ENCODE results near the gene OTUD4. TPM values are rescaled to one million over a fixed set of nuclear protein-coding genes. Genes with fewer than 3 reads are reported as not detected.

The OTUD4 gene
- total and polyA plus RNA-seq, 3 experiments from 2014 or later: 17.4 to 68.1 (median 68.0) TPM

DNA sequence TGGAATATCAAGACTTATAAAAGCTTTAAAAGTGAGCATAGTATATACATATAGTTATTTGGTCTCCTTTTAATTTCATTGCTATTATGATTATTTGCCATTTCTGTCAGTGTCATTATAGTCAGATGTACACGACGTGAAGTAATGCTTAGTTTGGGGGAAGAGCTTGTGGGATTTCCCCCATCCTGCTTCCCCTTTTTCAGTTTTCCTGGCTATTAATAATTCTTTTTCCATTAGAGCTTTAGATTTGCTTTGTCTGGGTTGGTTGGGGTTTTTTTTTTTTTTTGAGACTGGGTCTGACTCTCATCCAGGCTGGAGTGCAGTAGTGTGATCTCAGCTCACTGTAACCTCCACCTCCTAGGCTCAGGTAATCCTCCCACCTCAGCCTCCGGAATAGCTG lies 76.9 kb downstream of the OTUD4 start:
- POLR2A ChIA-PET: interaction anchor here (0.9 kb wide), 1 partner anchor 516 kb away, joined by 6 read pairs; the partner anchor contains the start of gene MMAA
- H3K4me3 ChIP-seq (ENCODE audit: low read length): no peak overlapping the region
- Mint-ChIP-seq H3K9me3 (no peaks in the 10 kb centered on the region), H3K4me1 (peaks cover 22 to 29% (median 23%) of the 10 kb centered on the region in 3 donors), H3K27ac (no peak overlapping the region), H3K36me3 (peaks cover 4 to 40% (median 7%) of the 10 kb centered on the region in 3 donors), H3K27me3 (no peaks in the 10 kb centered on the region), H3K4me3 (no peak overlapping the region)
- no peaks in the 10 kb centered on the region for H3K27me3 ChIP-seq (ENCODE audit: insufficient read depth, low read length, poor library complexity, severe bottlenecking)
- H3K9me3 ChIP-seq (ENCODE audit: low read length): no peaks in the 10 kb centered on the region
- CTCF ChIA-PET: interaction anchor here (0.9 to 1.4 kb wide), 2 partner anchors 12 to 42 kb away, joined by 3 to 4 read pairs; no protein-coding TSS in a partner anchor
- H3K4me1 ChIP-seq (ENCODE audit: insufficient read depth, low read length): peaks cover 44% of the 10 kb centered on the region
- H3K27ac ChIP-seq (ENCODE audit: low read depth, low read length): no peak overlapping the region
- DNase-seq: no peak
- H3K36me3 ChIP-seq (ENCODE audit: insufficient read depth, low read length): peaks cover 16% of the 10 kb centered on the region

GRCh38 chr4:145102619-145103018 lies 77.8 kb downstream of the OTUD4 start:
- no peak for DNase-seq
- H3K27ac Mint-ChIP-seq: no peak overlapping the region
- Histone ChIP-seq H3K4me1 (ENCODE audit: insufficient read depth, low read length) (peaks cover 44% of the 10 kb centered on the region), H3K36me3 (ENCODE audit: insufficient read depth, low read length) (peaks cover 9% of the 10 kb centered on the region), H3K27me3 (ENCODE audit: insufficient read depth, low read length, poor library complexity, severe bottlenecking) (no peaks in the 10 kb centered on the region), H3K9me3 (ENCODE audit: low read length) (no peaks in the 10 kb centered on the region), H3K4me3 (ENCODE audit: low read length) (no peak overlapping the region), H3K27ac (ENCODE audit: low read depth, low read length) (no peak overlapping the region)
- CTCF ChIA-PET: interaction anchor here (0.9 to 1.4 kb wide), 2 partner anchors 13 to 42 kb away, joined by 3 to 4 read pairs; no protein-coding TSS in a partner anchor
- POLR2A ChIA-PET: no interaction called here
- H3K4me1 Mint-ChIP-seq: peaks cover 25 to 31% (median 26%) of the 10 kb centered on the region in 3 donors
- peaks cover 4 to 41% (median 6%) of the 10 kb centered on the region in 3 donors for H3K36me3 Mint-ChIP-seq
- H3K9me3 Mint-ChIP-seq: no peaks in the 10 kb centered on the region
- no peak overlapping the region for H3K4me3 Mint-ChIP-seq
- no peaks in the 10 kb centered on the region for H3K27me3 Mint-ChIP-seq

- Histone ChIP-seq H3K9me3 (ENCODE audit: low read length) (no peaks in the 10 kb centered on the region), H3K4me1 (ENCODE audit: insufficient read depth, low read length) (peaks cover 57% of the 10 kb centered on the region), H3K27ac (ENCODE audit: low read depth, low read length) (no peak overlapping the region), H3K4me3 (ENCODE audit: low read length) (no peak overlapping the region), H3K36me3 (ENCODE audit: insufficient read depth, low read length) (peaks cover 9% of the 10 kb centered on the region), H3K27me3 (ENCODE audit: insufficient read depth, low read length, poor library complexity, severe bottlenecking) (no peaks in the 10 kb centered on the region)
- H3K36me3 Mint-ChIP-seq: peaks cover 0 to 31% (median 0%) of the 10 kb centered on the region in 3 donors
- no peak overlapping the region for H3K4me3 Mint-ChIP-seq
- peaks cover 28 to 39% (median 31%) of the 10 kb centered on the region in 3 donors for H3K4me1 Mint-ChIP-seq
- H3K9me3 Mint-ChIP-seq: no peaks in the 10 kb centered on the region
- H3K27me3 Mint-ChIP-seq: no peaks in the 10 kb centered on the region
- H3K27ac Mint-ChIP-seq: no peak overlapping the region
- ChIA-PET POLR2A (no interaction called here), CTCF (no interaction called here)
- no peak for DNase-seq
Observed at GRCh38 chr4:145101091-145101490, 79.3 kb downstream of the OTUD4 start.

DNA sequence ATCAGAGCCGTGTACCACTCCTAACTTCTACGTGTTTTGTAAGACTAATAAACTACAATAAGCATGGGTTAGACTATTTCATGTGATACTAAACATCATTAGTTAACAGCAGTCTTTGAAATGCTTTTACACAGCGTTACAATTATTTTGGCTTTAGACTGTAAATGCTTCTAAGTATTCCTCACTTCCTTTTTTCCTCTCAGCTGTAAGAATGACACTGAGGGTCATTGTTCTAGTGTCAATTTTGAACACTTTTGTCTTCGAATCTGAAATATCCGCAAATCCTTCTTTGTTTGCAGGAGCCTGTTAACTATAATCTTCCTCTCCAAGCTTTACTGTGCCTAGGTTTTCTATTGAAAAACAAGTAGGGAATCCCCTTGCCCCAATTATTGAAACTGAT lies 80.7 kb downstream of the OTUD4 start:
- Histone ChIP-seq H3K9me3 (ENCODE audit: low read length) (no peaks in the 10 kb centered on the region), H3K36me3 (ENCODE audit: insufficient read depth, low read length) (peaks cover 5% of the 10 kb centered on the region), H3K27me3 (ENCODE audit: insufficient read depth, low read length, poor library complexity, severe bottlenecking) (no peaks in the 10 kb centered on the region), H3K4me1 (ENCODE audit: insufficient read depth, low read length) (peaks cover 57% of the 10 kb centered on the region), H3K27ac (ENCODE audit: low read depth, low read length) (no peak overlapping the region), H3K4me3 (ENCODE audit: low read length) (peak overlapping the region; percentile 87)
- Mint-ChIP-seq H3K4me1 (peaks cover 38 to 50% (median 38%) of the 10 kb centered on the region in 3 donors), H3K4me3 (peak overlapping the region; percentile 90 to 99 (median 95)), H3K36me3 (peaks cover 6 to 30% (median 9%) of the 10 kb centered on the region in 3 donors), H3K9me3 (no peaks in the 10 kb centered on the region), H3K27ac (peak overlapping the region in 7 of 8 donors; percentile 4 to 98 (median 77)), H3K27me3 (no peaks in the 10 kb centered on the region)
- POLR2A ChIA-PET: interaction anchor here (2.5 to 2.6 kb wide), 2 partner anchors 79 to 81 kb away, joined by 8 to 18 read pairs; partner anchors contain the start of gene OTUD4
- DNase-seq: no peak
- CTCF ChIA-PET: no interaction called here

- DNase-seq: peak in 3 of 5 donors; percentile 20 to 52 (median 27)
- Mint-ChIP-seq H3K9me3 (no peaks in the 10 kb centered on the region), H3K36me3 (peaks cover 8 to 36% (median 15%) of the 10 kb centered on the region in 3 donors), H3K4me3 (peak overlapping the region; percentile 90 to 99 (median 95)), H3K27ac (peak overlapping the region; percentile 95 to 100 (median 98)), H3K4me1 (peaks cover 41 to 55% (median 48%) of the 10 kb centered on the region in 3 donors), H3K27me3 (no peaks in the 10 kb centered on the region)
- Histone ChIP-seq H3K36me3 (ENCODE audit: insufficient read depth, low read length) (peaks cover 5% of the 10 kb centered on the region), H3K4me3 (ENCODE audit: low read length) (peak overlapping the region; percentile 87), H3K27ac (ENCODE audit: low read depth, low read length) (peak overlapping the region; percentile 95), H3K4me1 (ENCODE audit: insufficient read depth, low read length) (peaks cover 57% of the 10 kb centered on the region), H3K27me3 (ENCODE audit: insufficient read depth, low read length, poor library complexity, severe bottlenecking) (no peaks in the 10 kb centered on the region), H3K9me3 (ENCODE audit: low read length) (no peaks in the 10 kb centered on the region)
- POLR2A ChIA-PET: interaction anchor here (0.6 to 2.6 kb wide), 7 partner anchors 13 to 1586 kb away, joined by 3 to 18 read pairs (median 6); partner anchors contain the start of genes MMAA, OTUD4 and SMARCA5
- CTCF ChIA-PET: interaction anchor here (1.1 kb wide), 1 partner anchor 82 kb away, joined by 4 read pairs; no protein-coding TSS in a partner anchor
Observed at GRCh38 chr4:145098675-145099037, 81.7 kb downstream of the OTUD4 start.

GRCh38 chr4:145097821-145098674 lies 82.3 kb downstream of the OTUD4 start, which contains the start of the genes ABCE1 and ANAPC10:
Gene ABCE1 (plus strand): TSS chr4:145098311. CDS start chr4:145104413, 6,102 bp downstream.
Gene ANAPC10 (minus strand): TSS chr4:145098196. CDS start chr4:145096099, 2,097 bp downstream.
- H3K9me3 ChIP-seq (ENCODE audit: low read length): no peaks in the 10 kb centered on the region
- H3K36me3 Mint-ChIP-seq: peaks cover 14 to 41% (median 21%) of the 10 kb centered on the region in 3 donors
- H3K27ac Mint-ChIP-seq: peak within 1 kb of the TSS; percentile 95 to 100 (median 98)
- ChIA-PET POLR2A (interaction anchor here (0.9 to 2.6 kb wide), 7 partner anchors 13 to 1585 kb away, joined by 3 to 18 read pairs (median 6); partner anchors contain the start of genes MMAA, OTUD4 and SMARCA5), CTCF (interaction anchor here (1.1 kb wide), 1 partner anchor 83 kb away, joined by 4 read pairs; no protein-coding TSS in a partner anchor)
- peaks cover 53% of the 10 kb centered on the region for H3K4me1 ChIP-seq (ENCODE audit: insufficient read depth, low read length)
- DNase-seq: peak; percentile 92 to 97 (median 94)
- H3K27me3 Mint-ChIP-seq: no peaks in the 10 kb centered on the region
- peaks cover 38 to 59% (median 54%) of the 10 kb centered on the region in 3 donors for H3K4me1 Mint-ChIP-seq
- H3K9me3 Mint-ChIP-seq: peaks cover 0 to 4% (median 3%) of the 10 kb centered on the region in 5 donors
- H3K27ac ChIP-seq (ENCODE audit: low read depth, low read length): peak within 1 kb of the TSS; percentile 95
- H3K4me3 Mint-ChIP-seq: peak within 1 kb of the TSS; percentile 90 to 99 (median 95)
- peaks cover 6% of the 10 kb centered on the region for H3K36me3 ChIP-seq (ENCODE audit: insufficient read depth, low read length)
- peak within 1 kb of the TSS; percentile 87 for H3K4me3 ChIP-seq (ENCODE audit: low read length)
- no peaks in the 10 kb centered on the region for H3K27me3 ChIP-seq (ENCODE audit: insufficient read depth, low read length, poor library complexity, severe bottlenecking)

DNA sequence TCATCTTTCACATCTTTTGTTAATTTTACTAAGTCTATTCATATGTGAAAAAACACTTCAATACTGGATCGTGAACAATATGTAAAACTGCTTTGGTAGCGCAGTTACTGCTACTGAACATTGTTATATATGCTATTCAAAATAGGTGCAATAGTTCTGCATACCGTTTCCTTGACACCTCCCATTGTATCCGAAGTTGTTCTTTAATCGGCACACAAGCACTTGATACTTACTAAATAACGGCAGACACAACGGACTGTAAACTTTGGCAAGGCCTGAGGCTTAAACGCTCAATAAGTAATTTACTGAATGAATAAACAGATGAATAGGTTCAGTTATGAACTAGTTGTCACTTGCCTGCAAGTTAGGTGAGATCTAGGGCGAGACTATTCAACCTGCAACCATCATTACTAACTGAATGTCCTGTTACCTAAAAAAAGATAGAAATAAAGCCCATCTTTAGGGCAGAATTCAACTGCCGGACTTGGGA lies 83.0 kb downstream of the OTUD4 start:
- peaks cover 38 to 65% (median 61%) of the 10 kb centered on the region in 3 donors for H3K4me1 Mint-ChIP-seq
- H3K9me3 Mint-ChIP-seq: peaks cover 0 to 4% (median 3%) of the 10 kb centered on the region in 5 donors
- H3K4me1 ChIP-seq (ENCODE audit: insufficient read depth, low read length): peaks cover 46% of the 10 kb centered on the region
- peak overlapping the region; percentile 87 for H3K4me3 ChIP-seq (ENCODE audit: low read length)
- no peaks in the 10 kb centered on the region for H3K27me3 Mint-ChIP-seq
- CTCF ChIA-PET: interaction anchor here (1.1 kb wide), 1 partner anchor 84 kb away, joined by 4 read pairs; no protein-coding TSS in a partner anchor
- peak overlapping the region; percentile 90 to 99 (median 95) for H3K4me3 Mint-ChIP-seq
- POLR2A ChIA-PET: interaction anchor here (1.0 to 2.6 kb wide), 5 partner anchors 35 to 1584 kb away, joined by 5 to 18 read pairs (median 6); partner anchors contain the start of genes MMAA, OTUD4 and SMARCA5
- peaks cover 11% of the 10 kb centered on the region for H3K36me3 ChIP-seq (ENCODE audit: insufficient read depth, low read length)
- no peaks in the 10 kb centered on the region for H3K27me3 ChIP-seq (ENCODE audit: insufficient read depth, low read length, poor library complexity, severe bottlenecking)
- peak in 1 of 5 donors; percentile 3 for DNase-seq
- H3K36me3 Mint-ChIP-seq: peaks cover 15 to 47% (median 21%) of the 10 kb centered on the region in 3 donors
- H3K27ac ChIP-seq (ENCODE audit: low read depth, low read length): peak overlapping the region; percentile 95
- no peaks in the 10 kb centered on the region for H3K9me3 ChIP-seq (ENCODE audit: low read length)
- peak overlapping the region; percentile 95 to 100 (median 98) for H3K27ac Mint-ChIP-seq
